Stimulated activated CD4-positive, alpha-beta T cell treated with anti-CD3 and anti-CD28 coated beads, Interleukin-4, amount 100 ng/mL, for 48 hours (primary cell): ENCODE measurements around the gene ANXA7.
"Not testable (repeated sequence)": the region's sequence is repeated elsewhere in the genome, so short reads cannot be mapped to it uniquely, and the experiment has no call there.

ENCODE experiments used
- DNase-seq, 2 donors: peaks; one replicate each; pipeline ENCODE4 v3.0.0-alpha.2; 2020; ENCODE audit warnings: low read depth in 2 of 2

ANXA7 gene

GRCh38 chr10:73408061-73408460, 5.8 kb downstream of the ANXA7 start:
- DNase-seq = no peak

GRCh38 chr10:73407495-73407894, 6.4 kb downstream of the ANXA7 start:
- DNase-seq = no peak

GRCh38 chr10:73406846-73407245, 7.0 kb downstream of the ANXA7 start:
- no peak for DNase-seq

GRCh38 chr10:73405556-73405955, 8.3 kb downstream of the ANXA7 start:
- no peak for DNase-seq

GRCh38 chr10:73404690-73405089, 9.2 kb downstream of the ANXA7 start:
- no peak for DNase-seq

- no peak for DNase-seq
Observed at GRCh38 chr10:73401636-73402035, 12.2 kb downstream of the ANXA7 start.

- DNase-seq = no peak
Observed at GRCh38 chr10:73399063-73399462, 14.8 kb downstream of the ANXA7 start.

- no peak for DNase-seq
Observed at GRCh38 chr10:73398024-73398423, 15.8 kb downstream of the ANXA7 start.

GRCh38 chr10:73394325-73394724, 19.5 kb downstream of the ANXA7 start:
- DNase-seq = not testable (repeated sequence)

GRCh38 chr10:73388228-73388627, 25.6 kb downstream of the ANXA7 start:
- DNase-seq = no peak

- DNase-seq = no peak
Observed at GRCh38 chr10:73386583-73386982, 27.3 kb downstream of the ANXA7 start.

- DNase-seq = no peak
Observed at GRCh38 chr10:73379064-73379748, 34.7 kb downstream of the ANXA7 start.

GRCh38 chr10:73376679-73377078, 37.2 kb downstream of the ANXA7 start:
- no peak for DNase-seq

- DNase-seq = peak in 1 of 2 donors; percentile 9
Observed at GRCh38 chr10:73368238-73368637, 45.6 kb downstream of the ANXA7 start.

- no peak for DNase-seq
Observed at GRCh38 chr10:73366381-73367298, 47.2 kb downstream of the ANXA7 start.

- no peak for DNase-seq
Observed at GRCh38 chr10:73364964-73365363, 48.9 kb downstream of the ANXA7 start.

GRCh38 chr10:73359492-73359891, 54.4 kb downstream of the ANXA7 start:
- DNase-seq = no peak

GRCh38 chr10:73358331-73359279, 55.3 kb downstream of the ANXA7 start, which contains the start of gene CFAP70:
TSS of gene CFAP70 (minus strand) at chr10:73358864. CDS start at chr10:73354796, 4,068 bp downstream.
- DNase-seq = peak; percentile 83 to 90

GRCh38 chr10:73357821-73358220, 56.0 kb downstream of the ANXA7 start:
- no peak for DNase-seq

- no peak for DNase-seq
Observed at GRCh38 chr10:73357166-73357565, 56.7 kb downstream of the ANXA7 start.

GRCh38 chr10:73344269-73344668, 69.6 kb downstream of the ANXA7 start:
- DNase-seq = no peak

GRCh38 chr10:73340121-73340520, 73.7 kb downstream of the ANXA7 start:
- no peak for DNase-seq
